Head of caudate nucleus (tissue), 42 donors: ENCODE measurements around the gene MRPS26.
A peak's percentile ranks its signal among the peaks of the same experiment; 100 is the strongest.

ENCODE experiments used
- DNase-seq, 42 donors: peaks; one replicate each; pipeline versions ENCODE4 v3.0.0 to v3.0.0-alpha.2; 2020 to 2021; ENCODE audit warnings: mixed read lengths in 7 of 42
- intact Hi-C: fragments of 100-400 bp; cut with DNase I; formaldehyde crosslinking; loops from one replicate; pipeline ENCODE4 v1.15.0; 2022

The MRPS26 gene

GRCh38 chr20:3092611-3093379 lies 46.9 kb downstream of the MRPS26 start:
- peak in 1 of 42 donors; percentile 41 for DNase-seq
- intact Hi-C loops = no loop called here

- intact Hi-C loops = no loop called here
- no peak for DNase-seq
Observed at GRCh38 chr20:3093861-3094361, 48.1 kb downstream of the MRPS26 start.

GRCh38 chr20:3094848-3095629 lies 49.2 kb downstream of the MRPS26 start:
- DNase-seq = no peak
- intact Hi-C loops = no loop called here
